ENCODE results near the gene STARD9. TPM values are rescaled to one million over a fixed set of nuclear protein-coding genes. Genes with fewer than 3 reads are reported as not detected.
A peak's percentile ranks its signal among the peaks of the same experiment; 100 is the strongest.
"Not testable (repeated sequence)": the region's sequence is repeated elsewhere in the genome, so short reads cannot be mapped to it uniquely, and the experiment has no call there.

STARD9 gene
- total RNA-seq, 2 experiments from 2014 or later: 2.8 to 4.6 TPM

GRCh38 chr15:42549032-42549491 lies 26.3 kb upstream of the STARD9 start:
- H3K27ac ChIP-seq (ENCODE audit: low read depth in 1 of 2, low read length in 2 of 2): peak overlapping the region; percentile 76 to 84
- H3K27me3 ChIP-seq (ENCODE audit: control insufficient read depth in 1 of 2, insufficient read depth in 2 of 2, low read length in 2 of 2): no peaks in the 10 kb centered on the region
- H3K4me1 ChIP-seq (ENCODE audit: insufficient read depth, low read length): peaks cover 28% of the 10 kb centered on the region
- H3K9me3 Mint-ChIP-seq: no peaks in the 10 kb centered on the region
- peaks cover 49% of the 10 kb centered on the region for H3K36me3 Mint-ChIP-seq (ENCODE audit: low read depth)
- intact Hi-C loops (cut with DNase I, micrococcal nuclease): loop anchor here (1.0 to 5.0 kb wide), 3 partner anchors 58 to 103 kb away; partner anchors contain the start of gene ZNF106 (in 2 of the 2)
- POLR2A ChIA-PET: interaction anchor here (1.0 to 3.3 kb wide), 8 partner anchors 10 to 276 kb away, joined by 3 to 29 read pairs (median 14); partner anchors contain the start of genes GANC, SNAP23, STARD9 and TMEM87A
- peak overlapping the region; percentile 92 for H3K27ac Mint-ChIP-seq
- ATAC-seq (ENCODE audit: poor library complexity) (peak; percentile 71), DNase-seq (peak in 5 of 14 experiments; percentile 4 to 65 (median 38))
- peaks cover 18% of the 10 kb centered on the region for H3K36me3 ChIP-seq (ENCODE audit: insufficient read depth, low read length)
- peak overlapping the region; percentile 96 for H3K4me3 ChIP-seq (ENCODE audit: low read length)
- H3K9me3 ChIP-seq (ENCODE audit: control insufficient read depth in 1 of 2, insufficient read depth in 1 of 2, low read length in 2 of 2): no peaks in the 10 kb centered on the region
- CTCF ChIA-PET: interaction anchor here (1.1 to 1.2 kb wide), 2 partner anchors 26 to 44 kb away, joined by 3 to 5 read pairs; partner anchors contain the start of gene STARD9
- H3K27me3 Mint-ChIP-seq: no peaks in the 10 kb centered on the region
- H3K4me3 Mint-ChIP-seq: peak overlapping the region; percentile 91
- peaks cover 71% of the 10 kb centered on the region for H3K4me1 Mint-ChIP-seq (ENCODE audit: low read depth)
- TF ChIP-seq, protein P1, sequence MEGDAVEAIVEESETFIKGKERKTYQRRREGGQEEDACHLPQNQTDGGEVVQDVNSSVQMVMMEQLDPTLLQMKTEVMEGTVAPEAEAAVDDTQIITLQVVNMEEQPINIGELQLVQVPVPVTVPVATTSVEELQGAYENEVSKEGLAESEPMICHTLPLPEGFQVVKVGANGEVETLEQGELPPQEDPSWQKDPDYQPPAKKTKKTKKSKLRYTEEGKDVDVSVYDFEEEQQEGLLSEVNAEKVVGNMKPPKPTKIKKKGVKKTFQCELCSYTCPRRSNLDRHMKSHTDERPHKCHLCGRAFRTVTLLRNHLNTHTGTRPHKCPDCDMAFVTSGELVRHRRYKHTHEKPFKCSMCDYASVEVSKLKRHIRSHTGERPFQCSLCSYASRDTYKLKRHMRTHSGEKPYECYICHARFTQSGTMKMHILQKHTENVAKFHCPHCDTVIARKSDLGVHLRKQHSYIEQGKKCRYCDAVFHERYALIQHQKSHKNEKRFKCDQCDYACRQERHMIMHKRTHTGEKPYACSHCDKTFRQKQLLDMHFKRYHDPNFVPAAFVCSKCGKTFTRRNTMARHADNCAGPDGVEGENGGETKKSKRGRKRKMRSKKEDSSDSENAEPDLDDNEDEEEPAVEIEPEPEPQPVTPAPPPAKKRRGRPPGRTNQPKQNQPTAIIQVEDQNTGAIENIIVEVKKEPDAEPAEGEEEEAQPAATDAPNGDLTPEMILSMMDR (IDR thresholded peaks at IDR 0.05): no peak

GRCh38 chr15:42549741-42550392 lies 25.5 kb upstream of the STARD9 start:
- H3K4me1 ChIP-seq (ENCODE audit: insufficient read depth, low read length): peaks cover 28% of the 10 kb centered on the region
- no peak for ATAC-seq (ENCODE audit: poor library complexity)
- DNase-seq: peak in 1 of 14 experiments; percentile 14
- H3K4me3 ChIP-seq (ENCODE audit: low read length): peak overlapping the region; percentile 96
- Mint-ChIP-seq H3K4me1 (ENCODE audit: low read depth) (peaks cover 71% of the 10 kb centered on the region), H3K36me3 (ENCODE audit: low read depth) (peaks cover 43% of the 10 kb centered on the region), H3K27ac (peak overlapping the region; percentile 92), H3K27me3 (no peaks in the 10 kb centered on the region), H3K4me3 (peak overlapping the region; percentile 83), H3K9me3 (no peaks in the 10 kb centered on the region)
- no peaks in the 10 kb centered on the region for H3K27me3 ChIP-seq (ENCODE audit: control insufficient read depth in 1 of 2, insufficient read depth in 2 of 2, low read length in 2 of 2)
- intact Hi-C loops (cut with DNase I, micrococcal nuclease): loop anchor here (1.0 to 10.0 kb wide), 4 partner anchors 59 to 102 kb away; partner anchors contain the start of gene ZNF106 (in 2 of the 2)
- H3K36me3 ChIP-seq (ENCODE audit: insufficient read depth, low read length): peaks cover 10% of the 10 kb centered on the region
- POLR2A ChIA-PET: interaction anchor here (1.0 to 2.9 kb wide), 5 partner anchors 11 to 59 kb away, joined by 3 to 29 read pairs (median 18); partner anchors contain the start of genes SNAP23, STARD9 and ZNF106
- TF ChIP-seq, protein P1 (IDR thresholded peaks at IDR 0.05): no peak
- CTCF ChIA-PET: interaction anchor here (1.2 kb wide), 1 partner anchor 25 kb away, joined by 5 read pairs; the partner anchor contains the start of gene STARD9
- no peaks in the 10 kb centered on the region for H3K9me3 ChIP-seq (ENCODE audit: control insufficient read depth in 1 of 2, insufficient read depth in 1 of 2, low read length in 2 of 2)
- H3K27ac ChIP-seq (ENCODE audit: low read depth in 1 of 2, low read length in 2 of 2): no peak overlapping the region

GRCh38 chr15:42553554-42553953 lies 21.9 kb upstream of the STARD9 start:
- Histone ChIP-seq H3K4me3 (ENCODE audit: low read length) (no peak overlapping the region), H3K9me3 (ENCODE audit: control insufficient read depth in 1 of 2, insufficient read depth in 1 of 2, low read length in 2 of 2) (no peaks in the 10 kb centered on the region), H3K4me1 (ENCODE audit: insufficient read depth, low read length) (peaks cover 16% of the 10 kb centered on the region), H3K36me3 (ENCODE audit: insufficient read depth, low read length) (peaks cover 7% of the 10 kb centered on the region), H3K27ac (ENCODE audit: low read depth in 1 of 2, low read length in 2 of 2) (no peak overlapping the region), H3K27me3 (ENCODE audit: control insufficient read depth in 1 of 2, insufficient read depth in 2 of 2, low read length in 2 of 2) (no peaks in the 10 kb centered on the region)
- DNase-seq (no peak), ATAC-seq (ENCODE audit: poor library complexity) (no peak)
- no peaks in the 10 kb centered on the region for H3K27me3 Mint-ChIP-seq
- intact Hi-C loops (cut with DNase I, micrococcal nuclease): loop anchor here in 1 of 2 experiments (10.0 kb wide), 1 partner anchor 91 kb away; no protein-coding TSS in a partner anchor
- CTCF ChIA-PET: interaction anchor here (0.7 to 1.2 kb wide), 2 partner anchors 10 to 27 kb away, joined by 4 to 5 read pairs; no protein-coding TSS in a partner anchor
- no peaks in the 10 kb centered on the region for H3K9me3 Mint-ChIP-seq
- TF ChIP-seq, protein P1 (IDR thresholded peaks at IDR 0.05): no peak
- H3K4me1 Mint-ChIP-seq (ENCODE audit: low read depth): peaks cover 40% of the 10 kb centered on the region
- H3K36me3 Mint-ChIP-seq (ENCODE audit: low read depth): peaks cover 26% of the 10 kb centered on the region
- POLR2A ChIA-PET: no interaction called here
- H3K27ac Mint-ChIP-seq: no peak overlapping the region
- H3K4me3 Mint-ChIP-seq: no peak overlapping the region

DNA sequence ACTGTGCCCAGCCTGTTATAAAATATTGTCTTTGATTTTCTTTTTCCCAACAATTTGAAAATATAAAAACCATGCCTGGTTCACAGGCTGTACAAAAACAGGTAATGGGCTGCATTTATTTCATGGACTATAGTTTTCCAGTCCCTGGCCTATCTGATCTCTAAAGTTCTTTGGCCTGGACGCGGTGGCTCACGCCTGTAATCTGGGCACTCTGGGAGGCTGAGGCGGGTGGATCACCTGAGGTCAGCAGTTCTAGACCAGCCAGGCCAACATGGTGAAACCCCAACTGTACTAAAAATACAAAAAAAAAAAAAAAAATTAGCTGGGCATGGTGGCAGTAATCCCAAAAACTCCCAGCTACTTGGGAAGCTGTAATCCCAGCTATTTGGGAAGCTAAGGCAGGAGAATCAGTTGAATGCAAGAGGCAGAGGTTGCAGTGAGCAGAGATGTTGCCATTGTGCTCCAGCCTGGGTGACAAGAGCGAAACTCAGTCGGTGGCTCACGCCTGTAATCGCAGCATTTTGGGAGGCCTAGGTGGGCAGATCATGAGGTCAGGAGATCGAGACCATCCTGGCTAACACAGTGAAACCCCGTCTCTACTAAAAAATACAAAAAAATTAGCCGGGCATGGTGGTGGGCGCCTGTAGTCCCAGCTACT lies 18.7 kb upstream of the STARD9 start:
- DNase-seq; H3K4me1 ChIP-seq (ENCODE audit: insufficient read depth, low read length); H3K4me3 Mint-ChIP-seq; ATAC-seq (ENCODE audit: poor library complexity); H3K9me3 Mint-ChIP-seq; H3K27me3 Mint-ChIP-seq; CTCF ChIA-PET; H3K27ac Mint-ChIP-seq; H3K27me3 ChIP-seq (ENCODE audit: control insufficient read depth in 1 of 2, insufficient read depth in 2 of 2, low read length in 2 of 2); H3K9me3 ChIP-seq (ENCODE audit: control insufficient read depth in 1 of 2, insufficient read depth in 1 of 2, low read length in 2 of 2); H3K27ac ChIP-seq (ENCODE audit: low read depth in 1 of 2, low read length in 2 of 2); H3K4me3 ChIP-seq (ENCODE audit: low read length): not testable (repeated sequence)
- intact Hi-C loops (cut with DNase I, micrococcal nuclease): loop anchor here in 1 of 2 experiments (10.0 kb wide), 1 partner anchor 88 kb away; no protein-coding TSS in a partner anchor
- peaks cover 36% of the 10 kb centered on the region for H3K36me3 ChIP-seq (ENCODE audit: insufficient read depth, low read length)
- Mint-ChIP-seq H3K4me1 (ENCODE audit: low read depth) (peaks cover 22% of the 10 kb centered on the region), H3K36me3 (ENCODE audit: low read depth) (peaks cover 48% of the 10 kb centered on the region)
- POLR2A ChIA-PET: interaction anchor here (0.9 kb wide), 1 partner anchor 8 kb away, joined by 4 read pairs; the partner anchor contains the start of gene LRRC57

Data from CD4-positive, alpha-beta T cell (primary cell).